ACC112 (cell line): ENCODE measurements around the gene PTGIS.

ENCODE experiments used
- H2AFZ ChIP-seq: fragments of 200-600 bp; sonication (generic); one replicate; pipeline ENCODE4 v1.6.0; 2017; ENCODE audit warnings: antibody characterized with exemption, low read length; ENCODE audit not compliant: unreplicated experiment
- H3K27ac ChIP-seq: fragments of 200-600 bp; sonication (generic); 2 replicates; pipeline ENCODE4 v1.5.1; 2014; ENCODE audit warnings: low read depth, mild to moderate bottlenecking, antibody characterized with exemption, low read length, moderate library complexity
- H3K27me3 ChIP-seq: fragments of 200-600 bp; sonication (generic); 2 replicates; pipeline ENCODE4 v1.6.1; 2014; ENCODE audit warnings: mild to moderate bottlenecking, antibody characterized with exemption, low read length, moderate library complexity, mixed read lengths; ENCODE audit not compliant: insufficient read depth
- H3K36me3 ChIP-seq: fragments of 200-600 bp; sonication (generic); 2 replicates; pipeline ENCODE4 v1.6.1; 2016; ENCODE audit warnings: mild to moderate bottlenecking, antibody characterized with exemption, low read length, moderate library complexity, mixed read lengths; ENCODE audit not compliant: insufficient read depth
- H3K4me1 ChIP-seq: fragments of 200-600 bp; sonication (generic); one replicate; pipeline ENCODE4 v1.6.1; 2016; ENCODE audit warnings: low read length, mixed read lengths; ENCODE audit not compliant: insufficient read depth, unreplicated experiment, control insufficient read depth
- H3K4me3 ChIP-seq: fragments of 200-600 bp; sonication (generic); 2 replicates; pipeline ENCODE4 v1.5.1; 2014; ENCODE audit warnings: mild to moderate bottlenecking, low read depth, low read length
- H3K79me2 ChIP-seq: fragments of 200-600 bp; sonication (generic); one replicate; pipeline ENCODE4 v1.6.0; 2016; ENCODE audit warnings: low read length; ENCODE audit not compliant: control insufficient read depth, unreplicated experiment, insufficient read depth

PTGIS gene

GRCh38 chr20:49521356-49521755 is 46.6 kb downstream of the PTGIS start:
- Histone ChIP-seq H3K36me3 (no peaks in the 10 kb centered on the region), H3K79me2 (no peaks in the 10 kb centered on the region), H2AFZ (no peak overlapping the region)

DNA sequence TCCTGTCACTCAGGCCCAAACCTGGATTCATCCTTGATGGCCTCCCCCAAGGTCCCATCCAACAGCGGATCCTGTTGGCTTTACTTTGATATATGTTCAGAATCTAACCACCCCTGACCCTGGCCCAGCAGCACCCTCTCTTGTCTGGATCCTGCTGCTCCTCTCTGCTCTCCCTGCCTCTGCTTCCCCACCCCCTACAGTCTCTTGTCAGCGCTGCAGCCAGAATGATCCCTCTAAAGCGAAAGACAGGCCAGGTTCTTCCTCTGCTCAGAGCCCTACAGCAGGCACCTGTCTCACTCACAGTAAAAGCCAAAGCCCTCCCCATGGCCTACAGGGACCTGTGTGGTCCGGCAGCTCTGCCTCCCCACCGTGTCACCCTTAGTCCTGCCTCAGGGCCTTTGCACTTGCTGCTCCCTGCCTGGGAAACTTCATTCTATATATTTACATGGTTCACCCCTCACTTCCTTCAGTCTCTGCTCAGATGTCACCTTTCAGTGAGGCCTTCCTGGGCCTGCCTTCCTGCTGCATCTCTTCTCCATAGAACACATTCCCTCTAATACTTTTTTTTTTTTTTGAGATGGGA is 48.1 kb downstream of the PTGIS start:
- no peak overlapping the region for H3K27ac ChIP-seq
- no peaks in the 10 kb centered on the region for H3K79me2 ChIP-seq
- H3K4me1 ChIP-seq, result peaks cover 7% of the 10 kb centered on the region
- H3K4me3 ChIP-seq, result no peak overlapping the region
- H3K36me3 ChIP-seq, result no peaks in the 10 kb centered on the region
- H3K27me3 ChIP-seq, result no peaks in the 10 kb centered on the region; the same call in 1 of the 2 replicates
- no peak overlapping the region for H2AFZ ChIP-seq

More at GRCh38 chr20:49521356-49521755, 46.6 kb downstream of the PTGIS start:
- peaks cover 7% of the 10 kb centered on the region for H3K4me1 ChIP-seq
- no peak overlapping the region for H3K27ac ChIP-seq
- no peak overlapping the region for H3K4me3 ChIP-seq
- peaks cover 5% of the 10 kb centered on the region; the same call in 1 of the 2 replicates for H3K27me3 ChIP-seq

DNA sequence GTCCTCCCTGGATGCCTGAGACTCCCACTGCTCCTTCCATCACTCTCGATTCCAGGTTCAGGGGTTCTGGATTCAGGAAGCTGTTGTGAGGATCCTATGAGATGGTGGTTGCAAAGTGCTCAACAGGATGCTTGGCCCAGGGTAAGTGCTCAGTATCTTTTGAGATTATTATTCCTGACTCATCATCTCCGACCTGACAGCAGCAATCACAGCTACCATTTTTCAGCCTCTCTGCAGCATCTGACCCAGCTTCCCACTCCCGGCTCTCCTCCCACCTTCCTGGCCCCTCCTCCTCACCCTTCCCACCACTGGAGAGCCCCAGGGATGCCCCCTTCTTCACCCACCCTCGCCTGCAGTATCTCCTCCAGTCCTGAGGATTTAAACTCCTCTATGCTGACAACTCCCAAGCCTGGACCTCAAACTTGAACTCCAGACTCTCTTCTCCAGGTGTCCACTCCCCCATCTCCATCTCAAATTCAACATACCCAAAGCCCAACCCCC is 48.7 kb downstream of the PTGIS start:
- peaks cover 7% of the 10 kb centered on the region for H3K4me1 ChIP-seq
- H3K27me3 ChIP-seq, result no peaks in the 10 kb centered on the region; the same call in 1 of the 2 replicates
- no peak overlapping the region for H2AFZ ChIP-seq
- H3K36me3 ChIP-seq, result no peaks in the 10 kb centered on the region
- no peak overlapping the region for H3K27ac ChIP-seq
- no peak overlapping the region for H3K4me3 ChIP-seq
- H3K79me2 ChIP-seq, result no peaks in the 10 kb centered on the region

GRCh38 chr20:49518576-49518975 is 49.4 kb downstream of the PTGIS start:
- peaks cover 7% of the 10 kb centered on the region for H3K4me1 ChIP-seq
- H3K36me3 ChIP-seq, result no peaks in the 10 kb centered on the region
- H2AFZ ChIP-seq, result no peak overlapping the region
- no peak overlapping the region for H3K27ac ChIP-seq
- H3K27me3 ChIP-seq, result peaks cover 4% of the 10 kb centered on the region; the same call in 1 of the 2 replicates
- H3K4me3 ChIP-seq, result no peak overlapping the region
- no peaks in the 10 kb centered on the region for H3K79me2 ChIP-seq

GRCh38 chr20:49517805-49518100 is 50.2 kb downstream of the PTGIS start:
- Histone ChIP-seq H3K36me3 (no peaks in the 10 kb centered on the region), H3K79me2 (no peaks in the 10 kb centered on the region), H3K4me1 (peaks cover 7% of the 10 kb centered on the region), H3K27ac (no peak overlapping the region), H3K27me3 (peaks cover 11% of the 10 kb centered on the region), H2AFZ (no peak overlapping the region), H3K4me3 (no peak overlapping the region)

GRCh38 chr20:49516916-49517804 is 50.8 kb downstream of the PTGIS start:
- H3K27ac ChIP-seq, result no peak overlapping the region
- H3K4me3 ChIP-seq, result no peak overlapping the region
- no peaks in the 10 kb centered on the region for H3K79me2 ChIP-seq
- H2AFZ ChIP-seq, result no peak overlapping the region
- peaks cover 12% of the 10 kb centered on the region for H3K27me3 ChIP-seq
- peaks cover 7% of the 10 kb centered on the region for H3K4me1 ChIP-seq
- H3K36me3 ChIP-seq, result no peaks in the 10 kb centered on the region

- peaks cover 12% of the 10 kb centered on the region for H3K4me1 ChIP-seq
- H3K27me3 ChIP-seq, result peaks cover 12% of the 10 kb centered on the region
- no peaks in the 10 kb centered on the region for H3K36me3 ChIP-seq
- no peak overlapping the region for H3K4me3 ChIP-seq
- no peak overlapping the region for H3K27ac ChIP-seq
- H2AFZ ChIP-seq, result no peak overlapping the region
- H3K79me2 ChIP-seq, result no peaks in the 10 kb centered on the region
Measured at GRCh38 chr20:49515586-49515985, 52.4 kb downstream of the PTGIS start.

DNA sequence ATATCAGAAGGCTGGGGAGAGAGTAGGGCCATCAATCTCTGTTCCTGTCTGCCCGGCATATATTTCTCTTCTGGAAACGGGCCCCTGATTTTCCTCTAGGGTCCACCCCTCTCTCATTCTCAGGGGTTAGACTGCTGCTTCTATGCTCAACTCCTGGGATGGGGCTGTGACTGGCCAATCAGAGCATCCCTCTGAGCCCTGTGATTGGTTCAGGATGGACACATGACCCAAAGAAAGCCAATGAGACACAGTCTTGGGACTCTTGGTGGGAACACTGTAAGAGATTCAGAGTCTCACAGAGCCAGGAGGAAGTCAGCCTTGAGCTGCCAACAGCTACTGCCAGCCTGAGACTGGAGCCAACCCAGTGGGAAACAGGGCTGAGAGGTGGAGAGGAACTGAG is 54.4 kb downstream of the PTGIS start:
- no peak overlapping the region for H3K4me3 ChIP-seq
- no peaks in the 10 kb centered on the region for H3K79me2 ChIP-seq
- H2AFZ ChIP-seq, result no peak overlapping the region
- H3K27me3 ChIP-seq, result peaks cover 12% of the 10 kb centered on the region
- no peak overlapping the region for H3K27ac ChIP-seq
- peaks cover 16% of the 10 kb centered on the region for H3K4me1 ChIP-seq
- H3K36me3 ChIP-seq, result no peaks in the 10 kb centered on the region

DNA sequence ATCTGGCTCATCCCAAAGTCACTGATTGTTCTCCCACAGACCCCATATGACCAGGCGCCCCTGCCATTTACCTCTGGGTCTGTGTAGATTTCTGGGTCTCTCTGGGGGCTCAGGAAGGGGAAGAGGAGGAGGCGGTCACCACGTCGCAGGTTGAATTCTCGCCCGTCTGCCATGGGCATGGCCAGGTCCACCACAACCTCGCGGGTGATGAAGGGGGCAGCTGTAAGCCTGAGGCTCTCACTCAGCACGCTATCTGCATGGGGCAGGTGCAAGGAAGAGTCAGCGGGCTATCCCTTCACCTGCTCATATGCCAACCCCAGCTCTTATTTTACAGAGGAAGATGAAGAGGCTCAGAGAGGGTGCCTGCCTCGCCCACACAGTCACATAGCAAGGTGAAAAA is 54.9 kb downstream of the PTGIS start:
- Histone ChIP-seq H3K4me1 (peaks cover 16% of the 10 kb centered on the region), H2AFZ (no peak overlapping the region), H3K27ac (no peak overlapping the region), H3K27me3 (peaks cover 12% of the 10 kb centered on the region), H3K4me3 (no peak overlapping the region), H3K36me3 (no peaks in the 10 kb centered on the region), H3K79me2 (no peaks in the 10 kb centered on the region)

DNA sequence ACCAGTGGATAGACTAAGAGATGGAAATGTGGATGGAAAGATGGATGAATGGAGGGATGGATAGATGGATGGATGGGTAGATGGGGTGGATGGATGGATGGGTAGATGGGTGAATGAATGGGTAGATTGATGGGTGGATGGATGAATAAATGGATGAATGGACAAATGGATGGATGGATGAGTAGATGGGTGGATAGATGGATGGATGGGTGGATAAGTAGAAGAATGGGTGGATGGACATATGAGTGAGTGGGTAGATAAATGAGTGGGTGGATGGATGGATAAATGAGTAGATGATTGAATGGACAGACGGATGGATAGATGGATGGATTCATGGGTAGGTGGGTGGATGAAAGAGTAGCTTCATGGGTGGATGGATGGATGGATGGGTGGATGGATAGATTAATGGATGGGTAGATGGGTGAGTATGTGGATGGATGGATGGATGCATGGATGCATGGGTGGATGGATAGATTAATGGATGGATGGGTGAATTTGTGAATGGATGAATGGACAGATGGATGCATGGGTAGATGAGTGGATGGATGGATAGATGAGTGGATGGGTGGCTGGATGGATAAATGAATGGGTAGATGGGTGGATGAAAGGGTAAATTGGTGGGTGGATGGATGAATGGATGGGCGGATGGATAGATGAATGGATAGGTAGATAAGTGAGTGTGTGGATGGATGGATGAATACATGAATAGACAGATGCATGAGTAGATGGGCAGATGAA is 56.0 kb downstream of the PTGIS start:
- peaks cover 9% of the 10 kb centered on the region for H3K4me1 ChIP-seq
- no peak overlapping the region for H3K4me3 ChIP-seq
- no peak overlapping the region for H2AFZ ChIP-seq
- H3K27ac ChIP-seq, result no peak overlapping the region
- peaks cover 18% of the 10 kb centered on the region for H3K27me3 ChIP-seq
- no peaks in the 10 kb centered on the region for H3K36me3 ChIP-seq
- no peaks in the 10 kb centered on the region for H3K79me2 ChIP-seq
